ENCODE results near the gene DYNC1I2.
"Not testable (repeated sequence)": the region's sequence is repeated elsewhere in the genome, so short reads cannot be mapped to it uniquely, and the experiment has no call there.

The DYNC1I2 gene

DNA sequence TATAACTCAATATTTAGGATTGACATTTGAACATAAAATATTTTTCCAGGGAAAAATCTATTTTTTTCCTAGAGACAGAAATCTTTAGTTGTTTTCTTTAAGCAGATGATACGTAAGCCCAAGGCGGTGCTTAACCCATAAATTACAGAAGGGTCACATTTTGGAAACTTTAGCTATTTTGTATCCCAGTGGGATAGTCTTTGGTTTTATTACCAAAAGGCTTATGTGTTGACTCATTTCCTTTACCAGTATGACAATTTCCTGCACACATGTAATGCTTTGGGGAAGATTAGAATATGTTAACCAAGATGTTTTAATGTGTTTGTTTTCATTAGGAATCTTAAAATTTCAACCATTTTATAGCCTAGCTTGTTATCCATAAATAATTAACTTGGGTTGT, 24.8 kb downstream of the DYNC1I2 start:
- DNase-seq (ENCODE audit: low spot score): no peak

DNA sequence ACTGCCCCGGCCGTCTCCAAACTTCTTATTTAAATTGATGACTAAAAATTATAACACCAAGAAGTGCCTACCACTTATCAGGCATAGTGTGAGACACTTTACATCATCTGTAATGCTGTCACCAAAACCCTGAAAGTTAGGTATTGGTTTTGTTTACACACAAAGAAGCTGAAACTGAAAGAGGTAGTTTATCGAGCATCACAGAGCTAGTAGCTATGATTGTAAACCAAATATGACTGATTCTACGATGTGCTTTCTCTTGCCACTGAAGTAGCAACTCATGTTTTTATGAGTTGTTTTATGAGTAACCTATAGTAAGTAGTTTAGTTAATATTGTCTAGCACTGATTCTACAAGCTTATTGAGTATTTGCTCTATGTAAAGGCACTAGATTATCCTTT, 31.5 kb downstream of the DYNC1I2 start:
- DNase-seq (ENCODE audit: low spot score): no peak

DNA sequence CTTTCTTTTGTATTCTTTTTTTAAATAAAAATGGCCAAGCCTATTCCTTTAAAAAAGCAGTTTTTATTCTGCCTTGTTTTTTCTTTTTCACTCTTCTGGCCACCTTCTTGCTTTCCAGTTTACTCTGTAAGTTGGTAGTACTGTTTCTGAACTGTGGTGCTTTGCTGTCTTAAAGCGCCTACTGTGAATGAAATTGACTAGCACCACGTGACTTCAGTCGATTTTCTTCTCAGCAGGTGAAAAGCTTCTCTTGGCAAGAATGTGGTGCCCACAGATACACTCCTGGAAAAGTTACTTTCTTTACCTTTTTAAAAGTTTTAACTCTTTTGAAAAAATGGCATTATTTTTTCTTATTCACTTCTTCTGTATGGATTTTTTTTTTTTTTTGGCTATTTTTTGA, 32.4 kb downstream of the DYNC1I2 start:
- DNase-seq (ENCODE audit: low spot score): no peak

- no peak for DNase-seq (ENCODE audit: low spot score)
Observed at GRCh38 chr2:171723716-171724683, 36.7 kb downstream of the DYNC1I2 start.

DNA sequence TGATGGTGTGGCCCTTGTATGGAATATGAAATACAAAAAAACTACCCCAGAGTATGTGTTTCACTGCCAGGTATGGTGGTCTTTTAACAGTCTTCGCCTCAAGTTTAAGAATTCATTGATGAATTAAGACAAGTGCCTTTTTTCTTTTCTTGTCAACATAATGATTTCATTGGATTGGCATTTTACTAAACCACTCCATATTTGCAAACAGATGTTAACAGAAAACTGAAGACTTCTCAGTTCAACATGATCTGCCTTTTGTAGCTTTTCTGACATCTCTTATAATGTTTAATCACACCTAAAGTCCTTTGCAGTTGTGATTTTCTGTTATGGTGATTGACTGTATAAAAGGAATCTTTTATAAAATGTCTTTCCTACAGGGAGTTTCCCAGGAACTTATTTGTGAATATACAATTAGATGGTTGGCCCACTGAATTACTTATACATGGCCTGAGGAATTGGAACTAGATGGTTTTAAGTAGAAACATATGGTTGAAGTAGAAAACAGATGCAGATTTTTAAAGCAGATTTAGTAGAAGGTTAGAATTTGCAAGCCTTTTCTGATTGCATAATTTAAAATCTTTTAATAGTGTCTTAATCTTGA, 39.7 kb downstream of the DYNC1I2 start:
- DNase-seq (ENCODE audit: low spot score): no peak

DNA sequence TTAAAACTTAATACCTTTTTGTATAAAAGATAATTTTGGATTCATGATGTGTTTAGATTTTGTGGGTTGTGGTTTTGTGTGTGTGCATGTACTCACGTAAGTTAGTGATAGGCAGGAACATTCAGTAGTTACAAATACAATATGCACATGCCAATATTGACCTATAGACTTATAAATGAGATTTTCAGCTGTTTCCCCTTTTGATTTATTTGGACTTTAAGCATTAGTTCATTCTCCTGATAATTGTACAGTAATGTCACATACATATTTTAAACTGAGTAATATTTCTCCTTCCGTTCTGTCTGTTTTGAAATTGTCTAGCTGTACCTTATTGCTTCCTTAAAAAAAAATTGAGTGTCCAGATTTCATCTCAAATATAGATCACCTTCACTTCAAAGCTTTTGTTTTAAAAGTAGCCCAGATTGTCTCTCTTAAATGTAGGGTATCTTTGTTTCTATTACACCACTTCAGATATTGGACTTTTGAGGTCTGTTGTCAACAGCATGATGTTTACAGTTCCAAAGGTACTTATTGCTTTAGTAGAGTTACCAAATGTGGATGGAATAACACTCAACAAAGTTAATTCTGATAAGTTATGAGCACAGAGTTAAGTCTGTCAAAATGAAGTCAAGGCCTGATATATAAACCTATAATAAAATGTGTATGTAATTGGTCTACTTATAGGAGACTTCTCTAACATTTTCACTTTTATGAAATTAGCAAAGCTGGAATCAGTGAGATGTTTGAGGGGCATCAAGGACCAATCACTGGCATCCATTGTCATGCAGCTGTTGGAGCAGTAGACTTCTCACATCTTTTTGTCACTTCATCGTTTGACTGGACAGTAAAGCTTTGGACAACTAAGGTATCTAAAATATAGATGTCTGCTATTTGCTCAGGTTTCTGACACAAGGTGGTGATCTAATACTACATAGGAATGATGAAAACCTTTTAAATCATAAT, 42.0 kb downstream of the DYNC1I2 start:
- no peak for DNase-seq (ENCODE audit: low spot score)

- DNase-seq (ENCODE audit: low spot score): no peak
Observed at GRCh38 chr2:171729952-171730317, 42.7 kb downstream of the DYNC1I2 start.

DNA sequence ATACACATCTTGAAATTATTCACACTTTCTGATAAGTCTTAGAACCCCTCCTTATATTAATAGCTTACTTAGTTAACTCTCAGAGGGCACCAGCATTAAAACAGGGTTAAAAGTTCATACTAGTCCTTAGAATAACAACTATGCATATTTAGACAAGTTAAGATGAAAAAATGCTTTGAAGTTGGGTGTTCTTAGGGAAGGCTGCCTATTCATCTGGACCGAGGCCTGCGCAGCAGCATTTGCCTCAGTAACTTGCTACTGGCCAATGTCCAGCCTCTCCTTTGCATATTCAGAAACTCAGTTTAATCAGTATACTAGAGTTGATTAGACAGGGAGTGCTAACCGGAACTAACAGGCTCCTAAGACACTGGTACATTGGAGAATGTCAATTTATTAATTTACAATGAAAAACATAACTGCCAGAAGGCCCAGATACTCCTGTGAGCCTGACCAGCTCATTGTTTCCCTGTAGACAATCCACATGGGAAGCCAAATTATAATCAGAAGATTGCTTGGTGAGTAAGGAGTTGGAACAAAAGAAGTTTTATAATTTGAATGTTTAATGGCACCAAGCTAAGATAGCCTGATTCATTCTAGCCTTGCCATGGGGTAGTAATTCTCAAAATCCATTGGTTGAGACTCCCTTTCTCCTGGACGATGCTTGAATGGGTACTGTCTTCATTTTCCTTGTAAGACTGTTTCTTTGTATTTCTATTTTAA, 48.9 kb downstream of the DYNC1I2 start:
- no peak for DNase-seq (ENCODE audit: low spot score)

DNA sequence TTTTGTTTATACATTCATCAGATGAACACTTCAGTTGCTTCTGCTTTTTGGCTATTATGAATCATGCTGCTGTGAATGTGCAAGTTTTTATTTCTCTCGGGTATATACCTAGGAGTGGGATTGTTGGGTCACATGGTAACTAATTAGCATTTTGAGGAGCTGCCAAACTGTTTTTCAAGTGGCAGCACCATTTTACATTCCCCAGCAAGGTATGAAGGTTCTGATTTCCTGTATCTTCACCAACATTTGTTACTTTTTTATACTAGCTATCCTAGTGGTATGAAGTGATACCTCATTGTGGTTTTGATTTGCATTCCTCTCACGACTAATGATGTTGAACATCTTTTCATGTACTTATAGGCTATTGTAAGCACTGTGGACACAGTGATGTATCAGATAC, 53.9 kb downstream of the DYNC1I2 start:
- no peak for DNase-seq (ENCODE audit: low spot score)

DNA sequence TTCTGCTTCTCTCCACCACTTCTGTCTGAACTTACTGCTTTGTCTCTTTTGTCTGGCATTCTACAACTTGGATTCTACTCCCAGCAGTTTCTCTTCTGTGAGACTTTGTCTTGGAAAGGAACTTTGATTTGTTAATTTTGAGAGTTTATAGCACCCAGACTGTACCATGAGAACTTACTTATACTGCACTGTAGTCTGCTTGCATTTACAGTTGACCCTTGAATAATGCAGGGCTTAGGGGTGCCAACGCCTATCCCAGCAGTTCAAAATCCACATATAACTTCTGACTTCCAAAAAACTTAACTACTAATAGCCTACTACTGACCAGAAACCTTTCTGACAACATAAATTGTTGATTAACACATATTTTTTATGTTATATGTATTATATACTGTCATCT, 55.5 kb downstream of the DYNC1I2 start:
- DNase-seq (ENCODE audit: low spot score): no peak

- no peak for DNase-seq (ENCODE audit: low spot score)
Observed at GRCh38 chr2:171745141-171745540, 57.9 kb downstream of the DYNC1I2 start.

DNA sequence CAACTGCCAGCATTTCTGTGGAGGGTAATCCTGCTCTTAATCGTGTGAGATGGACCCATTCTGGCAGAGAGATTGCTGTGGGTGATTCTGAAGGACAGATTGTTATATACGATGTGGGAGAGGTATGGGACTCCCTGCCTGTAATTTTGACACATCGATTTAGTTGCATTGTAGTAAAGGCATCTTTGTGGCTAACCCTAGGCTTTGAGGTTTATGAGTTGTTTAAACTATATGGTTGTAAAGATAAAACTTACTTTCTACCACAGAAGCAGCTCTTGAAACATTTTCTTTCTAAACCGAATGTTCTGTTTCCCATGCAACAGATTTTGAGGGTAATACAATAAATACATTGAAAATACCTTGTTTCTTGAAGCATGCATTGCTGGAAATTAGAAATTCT, 58.5 kb downstream of the DYNC1I2 start:
- DNase-seq (ENCODE audit: low spot score): no peak

GRCh38 chr2:171747371-171747770, 60.1 kb downstream of the DYNC1I2 start:
- DNase-seq (ENCODE audit: low spot score): no peak

- no peak for DNase-seq (ENCODE audit: low spot score)
Observed at GRCh38 chr2:171754254-171754939, 67.1 kb downstream of the DYNC1I2 start.

DNA sequence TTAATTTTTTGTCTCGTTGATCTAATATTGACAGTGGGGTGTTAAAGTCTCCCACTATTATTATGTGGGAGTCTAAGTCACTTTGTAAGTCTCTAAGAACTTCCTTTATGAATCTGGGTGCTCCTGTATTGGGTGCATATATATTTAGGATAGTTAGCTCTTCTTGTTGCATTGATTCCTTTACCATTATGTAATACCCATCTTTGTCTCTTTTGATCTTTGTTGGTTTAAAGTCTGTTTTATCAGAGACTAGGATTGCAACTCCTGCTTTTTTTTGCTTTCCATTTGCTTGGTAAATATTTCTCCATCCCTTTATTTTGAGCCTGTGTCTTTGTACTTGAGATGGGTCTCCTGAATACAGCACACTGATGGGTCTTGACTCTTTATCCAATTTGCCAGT, 71.5 kb downstream of the DYNC1I2 start:
- not testable (repeated sequence) for DNase-seq (ENCODE audit: low spot score)

DNA sequence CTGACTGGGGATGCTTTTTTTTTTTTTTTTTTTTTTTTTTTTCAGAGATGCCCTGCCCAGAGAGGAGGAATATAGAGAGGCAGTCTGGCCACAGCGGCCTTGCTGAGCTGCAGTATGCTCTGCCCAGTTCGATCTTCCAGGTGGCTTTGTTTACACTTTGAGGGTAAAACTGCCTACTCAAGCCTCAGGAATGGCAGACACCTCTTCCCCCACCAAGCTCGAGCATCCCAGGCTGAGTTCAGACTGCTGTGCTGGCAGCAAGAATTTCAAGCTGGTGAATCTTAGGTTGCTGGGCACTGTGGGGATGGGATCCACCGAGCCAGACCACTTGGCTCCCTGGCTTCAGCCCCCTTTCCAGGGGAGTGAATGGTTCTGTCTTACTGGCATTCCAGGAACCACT, 73.9 kb downstream of the DYNC1I2 start:
- DNase-seq (ENCODE audit: low spot score): not testable (repeated sequence)

- no peak for DNase-seq (ENCODE audit: low spot score)
Observed at GRCh38 chr2:171762879-171763573, 75.8 kb downstream of the DYNC1I2 start.

DNA sequence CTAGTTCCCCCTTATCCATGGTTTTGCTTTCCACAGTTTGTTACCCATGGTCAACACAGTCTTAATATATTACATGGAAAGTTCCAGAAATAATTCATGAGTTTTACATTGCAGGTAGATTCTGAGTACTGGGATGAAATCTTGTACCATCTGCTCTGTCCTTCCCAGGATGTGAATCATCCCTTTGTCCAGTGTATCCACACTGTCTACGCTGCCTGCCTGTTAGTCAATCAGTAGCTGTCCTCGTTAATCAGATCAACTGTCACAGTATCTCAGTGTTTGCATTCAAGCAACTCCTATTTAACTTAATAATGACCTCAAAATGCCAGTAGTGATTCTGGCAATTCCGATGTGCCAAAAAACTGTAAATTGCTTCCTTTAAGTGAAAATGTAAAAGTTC, 76.3 kb downstream of the DYNC1I2 start:
- DNase-seq (ENCODE audit: low spot score): no peak

DNA sequence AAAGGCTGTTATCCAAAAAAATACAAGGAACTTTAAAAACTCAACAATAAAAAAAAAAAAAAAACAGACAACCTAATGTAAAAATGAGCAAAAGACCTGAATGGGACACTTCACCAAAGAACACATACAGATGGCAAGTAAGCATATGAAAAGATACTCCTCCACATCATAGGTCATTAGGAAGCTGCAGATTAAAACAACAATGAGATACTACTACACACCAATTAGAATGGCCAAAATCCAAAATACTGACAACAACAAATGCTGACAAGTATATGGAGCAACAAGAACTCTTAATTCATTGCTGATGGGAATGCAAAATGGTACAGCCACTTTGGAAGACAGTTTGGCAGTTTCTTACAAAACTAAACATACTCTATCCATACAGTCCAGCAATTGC, 84.2 kb downstream of the DYNC1I2 start:
- DNase-seq (ENCODE audit: low spot score): no peak

DNA sequence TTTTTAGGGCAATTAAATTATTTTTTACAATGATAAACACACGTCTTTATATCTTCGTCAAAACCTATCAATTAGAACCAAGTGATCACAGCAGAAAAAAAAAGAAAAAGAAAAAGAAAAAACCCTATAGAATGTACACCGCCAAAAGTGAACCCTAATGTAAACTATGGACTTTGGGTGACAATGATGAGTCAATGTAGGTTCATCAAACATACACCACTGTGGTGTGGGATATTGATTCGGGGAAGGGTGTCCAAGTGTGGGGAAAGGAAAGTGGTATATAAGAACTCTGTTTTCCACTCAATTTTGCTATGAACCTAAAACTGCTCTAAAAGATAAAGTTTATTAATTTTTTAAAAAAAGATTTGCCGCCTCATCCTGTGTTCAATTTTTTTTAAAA, 85.1 kb downstream of the DYNC1I2 start:
- DNase-seq (ENCODE audit: low spot score): no peak
